Endothelial cell of hepatic sinusoid (primary cell): ENCODE data around the gene MCM8.

Source experiments
- in situ Hi-C: cut with HindIII; loops from 2 replicates; pipeline ENCODE4 v1.10.0; 2017; ENCODE audit warnings: low sequenced_read_pairs

MCM8 gene

GRCh38 chr20:5945963-5946362 lies 4.5 kb upstream of the MCM8 start:
- in situ Hi-C loops, result no loop called here

DNA sequence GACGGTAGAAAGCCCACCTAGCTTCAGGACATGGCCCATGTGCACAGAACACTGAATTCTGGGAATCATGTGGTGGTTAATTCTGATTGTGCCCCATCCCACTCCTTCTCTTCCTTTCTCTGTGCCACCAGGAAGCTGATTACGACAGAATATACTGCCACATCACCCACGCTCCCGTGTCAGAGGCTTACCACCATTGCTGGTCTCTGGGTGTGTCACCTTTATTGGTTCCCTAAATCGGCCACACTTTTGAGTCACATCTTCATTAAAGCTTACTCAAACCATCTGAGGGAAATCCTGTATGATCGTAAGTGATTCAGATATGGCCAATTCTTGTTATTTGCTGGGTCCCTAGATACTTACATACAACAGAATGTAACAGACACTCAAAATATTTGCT lies 3.2 kb upstream of the MCM8 start:
- in situ Hi-C loops, result no loop called here

DNA sequence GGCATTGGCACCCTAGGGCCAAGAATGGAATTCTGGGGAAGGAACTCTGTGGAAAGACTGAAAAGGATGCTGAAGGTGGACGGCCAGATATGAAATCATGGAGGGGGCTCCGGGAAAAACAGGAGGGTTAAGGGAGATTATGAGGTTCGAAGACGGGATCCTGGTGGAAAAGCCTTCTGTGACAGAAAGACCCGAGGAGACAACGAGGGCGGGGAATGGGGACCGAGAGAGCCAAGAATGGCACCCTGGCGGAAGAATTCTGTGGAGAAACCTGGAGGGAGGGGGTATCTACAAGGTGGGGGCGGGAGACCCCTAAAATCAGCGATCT lies 545 bp upstream of the MCM8 start:
- in situ Hi-C loops, result no loop called here

DNA sequence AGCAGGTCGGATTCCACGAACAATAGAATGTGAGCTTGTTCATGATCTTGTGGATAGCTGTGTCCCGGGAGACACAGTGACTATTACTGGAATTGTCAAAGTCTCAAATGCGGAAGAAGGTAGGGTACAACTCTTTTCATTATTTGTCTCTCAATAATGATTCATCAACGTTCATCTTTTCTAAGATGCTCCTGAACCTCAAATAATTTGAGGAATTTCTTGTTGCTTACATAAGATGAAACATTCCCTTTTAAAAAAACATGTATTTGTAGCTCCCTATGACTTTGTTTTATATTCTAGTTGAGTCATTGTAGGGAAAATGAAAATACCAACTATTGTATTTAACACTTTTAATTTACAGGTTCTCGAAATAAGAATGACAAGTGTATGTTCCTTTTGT lies 17.0 kb downstream of the MCM8 start:
- in situ Hi-C loops, result no loop called here

DNA sequence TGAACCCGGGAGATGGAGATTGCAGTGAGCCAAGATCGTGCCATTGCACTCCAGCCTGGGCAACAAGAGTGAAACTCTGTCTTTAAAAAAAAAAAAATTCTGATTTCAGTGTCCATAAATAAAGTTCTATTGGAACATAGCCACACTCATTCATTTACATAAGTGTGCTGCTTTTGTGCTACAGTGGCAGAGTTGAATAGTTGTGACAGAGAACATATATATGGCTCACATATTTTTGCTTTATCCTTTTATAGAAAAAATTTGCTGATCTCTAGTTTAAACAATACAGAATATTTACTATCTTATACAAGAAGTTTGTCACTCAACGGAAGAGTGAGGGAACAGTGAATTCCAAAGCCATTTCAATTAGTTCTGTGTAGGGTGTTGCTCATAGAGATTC lies 18.0 kb downstream of the MCM8 start:
- in situ Hi-C loops, result no loop called here

DNA sequence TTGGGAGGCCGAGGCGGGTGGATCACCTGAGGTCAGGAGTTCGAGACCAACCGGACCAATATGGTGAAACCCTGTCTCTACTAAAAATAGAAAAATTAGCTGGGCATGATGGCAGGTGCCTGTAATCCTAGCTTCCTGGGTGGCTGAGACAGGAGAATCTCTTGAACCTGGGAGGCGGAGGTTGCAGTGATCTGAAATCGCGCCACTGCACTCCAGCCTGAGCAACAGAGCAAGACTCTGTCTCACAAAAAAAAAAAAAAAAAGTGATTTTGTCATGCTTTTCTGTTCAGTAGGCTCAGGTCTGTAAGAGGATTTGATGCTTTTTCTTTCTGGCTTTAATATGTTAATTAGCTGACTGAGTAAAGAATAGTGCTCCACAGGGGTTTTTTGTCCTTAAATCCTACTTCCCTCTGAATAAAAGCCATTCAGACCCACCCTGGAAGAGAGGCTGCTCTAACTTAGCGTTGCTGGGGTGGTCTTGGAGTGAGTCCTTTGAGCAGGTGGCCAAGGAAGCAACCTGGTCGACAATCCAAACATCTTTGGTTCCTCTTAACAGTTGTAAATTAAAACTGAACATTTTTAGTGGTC lies 19.0 kb downstream of the MCM8 start:
- in situ Hi-C loops, result no loop called here

- in situ Hi-C loops, result no loop called here
These were observed 19.5 kb downstream of the MCM8 start for GRCh38 chr20:5969940-5970339.

GRCh38 chr20:5970381-5970780 lies 19.9 kb downstream of the MCM8 start:
- in situ Hi-C loops, result no loop called here

GRCh38 chr20:5971203-5971602 lies 20.8 kb downstream of the MCM8 start:
- in situ Hi-C loops, result no loop called here

- in situ Hi-C loops, result no loop called here
These were observed 22.7 kb downstream of the MCM8 start for GRCh38 chr20:5973172-5973571.

DNA sequence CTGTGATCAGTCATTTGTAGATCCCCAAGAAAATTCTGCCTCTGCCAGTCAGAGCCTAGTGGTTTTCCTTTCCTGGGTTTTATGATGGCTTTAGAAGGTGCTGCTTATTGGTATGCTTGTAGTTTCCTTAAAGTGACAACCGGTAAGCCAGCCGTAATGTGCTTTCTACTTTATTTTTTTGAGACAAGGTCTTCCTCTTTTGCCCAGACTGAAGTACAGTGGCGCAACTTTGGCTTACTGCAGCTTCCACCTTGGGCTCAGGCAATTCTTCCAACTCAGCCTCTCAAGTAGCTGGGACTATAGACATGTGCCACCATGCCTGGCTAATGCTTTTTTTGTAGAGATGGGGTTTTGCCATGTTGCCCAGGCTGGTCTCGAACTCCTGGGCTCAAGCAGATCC lies 23.5 kb downstream of the MCM8 start:
- in situ Hi-C loops, result no loop called here

DNA sequence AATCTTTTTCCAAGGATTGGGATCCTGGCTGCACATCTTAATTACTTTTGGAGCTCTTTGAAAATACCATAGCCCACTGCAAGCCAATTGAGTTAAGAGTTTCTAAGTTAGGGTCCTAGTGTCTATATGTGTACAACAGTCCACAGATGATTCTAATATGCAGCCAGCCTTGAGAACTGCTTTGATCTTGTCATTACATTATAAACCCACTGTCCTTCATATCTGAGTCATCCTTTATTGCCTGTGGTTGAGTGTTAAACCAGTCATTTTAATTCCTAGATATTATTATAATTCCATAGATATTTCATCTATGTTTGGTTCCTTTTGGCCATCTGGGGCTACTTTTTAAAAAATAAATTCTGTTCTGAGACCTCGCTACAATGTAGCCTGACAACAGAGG lies 24.1 kb downstream of the MCM8 start:
- in situ Hi-C loops, result no loop called here

GRCh38 chr20:5975778-5976177 lies 25.3 kb downstream of the MCM8 start:
- in situ Hi-C loops, result no loop called here

- in situ Hi-C loops, result no loop called here
These were observed 26.8 kb downstream of the MCM8 start for GRCh38 chr20:5977223-5977622.

- in situ Hi-C loops, result no loop called here
These were observed 27.5 kb downstream of the MCM8 start for GRCh38 chr20:5977975-5978374.

DNA sequence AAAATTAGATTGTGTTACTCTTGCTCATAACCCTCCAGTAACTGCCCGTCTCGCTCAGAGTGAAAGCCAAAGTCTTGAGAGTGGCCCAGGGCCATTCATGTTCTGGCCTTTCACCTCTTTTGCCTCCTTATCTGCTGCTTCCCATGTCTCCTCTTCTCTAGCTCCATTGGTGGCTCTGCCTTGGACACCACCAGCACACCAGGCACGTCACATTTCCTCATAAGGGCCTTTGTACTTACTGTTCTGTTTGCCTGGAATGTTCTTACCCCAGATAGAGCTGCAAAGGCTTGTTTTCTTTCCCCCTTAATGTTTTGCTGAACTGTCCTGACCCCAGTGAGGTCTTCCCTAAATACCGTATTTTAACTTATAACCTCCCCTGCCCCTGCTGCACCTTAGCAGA lies 29.3 kb downstream of the MCM8 start:
- in situ Hi-C loops, result no loop called here

DNA sequence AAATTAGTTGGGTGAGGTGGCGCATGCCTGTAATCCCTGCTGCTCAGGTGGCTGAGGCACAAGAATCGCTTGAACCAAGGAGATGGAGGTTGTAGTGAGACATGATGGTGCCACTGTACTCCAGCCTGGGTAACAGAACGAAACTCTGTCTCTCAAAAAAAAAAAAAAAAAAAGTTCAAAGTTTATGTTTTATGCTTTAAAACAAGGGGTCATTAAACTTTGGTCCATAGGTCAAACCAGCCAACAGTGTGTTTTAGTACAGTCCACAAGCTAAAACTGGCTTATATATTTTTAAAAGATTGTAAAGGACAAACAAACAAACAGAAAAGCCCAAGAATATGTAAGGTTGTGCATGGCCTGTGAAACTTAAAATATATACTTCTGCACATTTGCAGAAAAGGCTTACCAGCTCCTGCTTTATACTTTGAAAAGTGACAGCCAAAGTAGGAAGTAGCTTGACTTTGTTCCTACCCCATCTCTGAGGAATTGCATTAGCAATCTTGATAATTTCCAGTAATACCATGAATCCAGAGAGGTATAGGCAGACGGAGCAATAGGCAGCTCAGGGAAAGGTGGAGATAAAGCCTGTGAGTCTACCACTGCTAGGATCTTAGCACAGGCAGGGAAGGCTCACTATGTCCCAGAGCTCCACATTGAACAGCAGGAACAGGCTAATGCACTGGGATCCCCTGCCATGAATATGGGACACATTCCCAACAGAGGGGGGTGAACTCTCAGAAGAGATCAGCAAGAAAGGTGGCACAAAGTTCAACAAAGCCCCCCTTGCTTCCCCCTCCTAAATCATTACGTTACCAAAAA lies 30.5 kb downstream of the MCM8 start:
- in situ Hi-C loops, result no loop called here

DNA sequence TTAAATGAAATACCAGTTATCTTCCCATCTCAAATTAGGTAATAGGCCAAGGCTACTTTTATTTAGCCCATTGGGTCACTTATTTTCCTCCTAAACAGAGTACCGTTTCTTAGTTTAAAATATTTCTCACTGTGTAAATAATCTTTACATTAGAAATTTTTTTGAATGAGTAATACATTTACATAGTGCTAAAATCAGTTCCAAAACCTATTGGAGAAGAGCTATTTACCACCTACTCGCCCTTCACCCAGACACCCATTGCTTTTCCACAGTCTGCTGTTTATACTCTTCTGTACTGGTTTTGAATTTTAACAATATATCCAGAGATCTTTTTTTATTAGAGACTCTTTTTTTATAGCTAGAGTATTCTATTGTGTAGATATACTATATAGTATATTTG lies 36.9 kb downstream of the MCM8 start:
- in situ Hi-C loops, result no loop called here

GRCh38 chr20:5989539-5989938 lies 39.1 kb downstream of the MCM8 start:
- in situ Hi-C loops, result no loop called here

- in situ Hi-C loops, result no loop called here
These were observed 40.5 kb downstream of the MCM8 start for GRCh38 chr20:5990946-5991345.

GRCh38 chr20:5991623-5992441 lies 41.4 kb downstream of the MCM8 start:
- in situ Hi-C loops, result no loop called here

DNA sequence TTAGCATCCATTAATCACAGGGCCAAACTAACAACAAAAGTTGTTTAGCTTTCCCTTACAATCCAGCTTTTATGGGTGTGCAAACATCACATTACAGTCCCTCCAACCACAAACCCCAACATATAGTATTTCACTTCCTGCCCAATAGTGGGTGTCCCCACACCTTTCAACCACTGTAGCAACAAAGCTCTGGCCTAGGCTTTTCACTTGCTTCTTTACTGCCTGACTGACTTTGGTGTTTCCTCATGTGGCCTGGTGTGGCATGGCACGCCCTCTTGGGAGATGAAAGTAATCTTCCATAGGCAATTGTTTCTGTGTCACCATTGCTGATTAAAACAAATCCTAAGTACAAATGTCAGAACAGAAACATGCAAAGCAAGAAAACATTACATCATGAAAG lies 46.3 kb downstream of the MCM8 start:
- in situ Hi-C loops, result no loop called here
